Measurements from ENCODE around the gene CDK7.

GRCh38 chr5:69213513-69214215 is 21.0 kb upstream of the CDK7 start:
- TF ChIP-seq CTCF (IDR thresholded peaks at IDR 0.05; ENCODE audit: low read length) (no peak), EZH2 (IDR thresholded peaks at IDR 0.05; ENCODE audit: borderline replicate concordance, low read length) (no peak)
